NCI-H526 treated with DMSO at 0.1 percent for 48 hours (cell line): ENCODE measurements around the gene HOMEZ.
A peak's percentile ranks its signal among the peaks of the same experiment; 100 is the strongest.

Experiments used
- DNase-seq: peaks from one replicate; lab custom pipeline; 2025; lab: John Stamatoyannopoulos, UW

HOMEZ gene

GRCh38 chr14:23307687-23308644 is 22.0 kb upstream of the HOMEZ start:
- DNase-seq: no peak

DNA sequence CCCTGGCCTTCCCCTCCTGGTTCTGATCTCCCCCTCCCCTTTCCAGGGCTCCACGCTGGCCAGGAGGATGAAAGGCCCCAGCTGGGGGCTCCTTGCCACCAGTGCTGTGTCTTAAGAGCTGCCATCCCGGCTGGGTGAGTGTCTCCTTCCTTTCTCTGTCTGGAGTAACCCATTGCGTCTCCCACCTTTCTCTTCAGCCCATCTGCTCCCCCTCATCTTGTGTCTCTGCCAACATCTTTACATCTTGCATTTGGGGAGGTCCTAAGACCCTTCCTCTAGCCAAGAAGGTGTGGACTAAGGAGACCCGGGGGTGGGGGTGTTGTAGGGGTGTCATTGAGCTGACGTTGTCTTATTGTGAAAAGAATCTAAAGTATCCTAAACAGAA is 21.2 kb upstream of the HOMEZ start:
- no peak for DNase-seq

DNA sequence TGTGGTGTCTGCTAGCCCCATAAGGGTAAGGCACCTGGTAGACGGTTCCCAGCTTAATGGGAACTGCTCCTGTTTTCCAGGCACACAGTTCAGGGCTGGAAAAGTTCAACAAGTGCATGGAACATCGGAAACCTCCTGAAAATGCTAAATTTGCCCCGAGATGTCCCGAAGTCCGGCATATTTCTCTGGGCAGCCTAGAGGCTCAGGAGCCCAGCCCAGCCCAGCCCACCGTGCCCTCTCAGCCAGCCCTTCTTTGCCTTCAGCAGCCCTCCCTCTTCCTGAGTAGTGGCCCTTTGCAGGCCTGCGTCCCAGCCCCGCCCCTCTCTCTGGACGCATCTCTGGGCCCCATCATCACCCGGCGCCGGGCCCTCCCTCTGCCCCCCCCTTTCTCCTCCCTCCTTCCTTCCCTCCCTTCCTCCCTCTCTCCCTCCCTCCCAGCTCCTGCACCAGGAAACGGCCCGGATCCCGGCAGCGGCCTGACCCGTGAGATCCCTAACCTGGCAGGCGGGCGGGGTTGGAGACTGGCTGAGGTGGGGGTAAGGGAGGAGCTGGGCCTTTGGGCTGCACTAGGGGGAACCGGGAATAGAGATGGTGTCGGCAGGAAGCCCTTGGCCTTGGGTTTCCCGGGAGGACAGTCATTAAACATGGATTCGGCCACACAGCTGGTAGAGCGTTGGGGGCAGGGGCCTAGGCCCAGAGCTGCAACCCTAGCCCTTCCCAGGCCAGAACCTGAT is 20.6 kb upstream of the HOMEZ start, which contains the start of gene BCL2L2:
Gene BCL2L2 (plus strand): TSS at position 422 of the 734 bp plus-strand sequence. CDS start 935 bp downstream, outside the sequence.
- peak; percentile 71 for DNase-seq

DNA sequence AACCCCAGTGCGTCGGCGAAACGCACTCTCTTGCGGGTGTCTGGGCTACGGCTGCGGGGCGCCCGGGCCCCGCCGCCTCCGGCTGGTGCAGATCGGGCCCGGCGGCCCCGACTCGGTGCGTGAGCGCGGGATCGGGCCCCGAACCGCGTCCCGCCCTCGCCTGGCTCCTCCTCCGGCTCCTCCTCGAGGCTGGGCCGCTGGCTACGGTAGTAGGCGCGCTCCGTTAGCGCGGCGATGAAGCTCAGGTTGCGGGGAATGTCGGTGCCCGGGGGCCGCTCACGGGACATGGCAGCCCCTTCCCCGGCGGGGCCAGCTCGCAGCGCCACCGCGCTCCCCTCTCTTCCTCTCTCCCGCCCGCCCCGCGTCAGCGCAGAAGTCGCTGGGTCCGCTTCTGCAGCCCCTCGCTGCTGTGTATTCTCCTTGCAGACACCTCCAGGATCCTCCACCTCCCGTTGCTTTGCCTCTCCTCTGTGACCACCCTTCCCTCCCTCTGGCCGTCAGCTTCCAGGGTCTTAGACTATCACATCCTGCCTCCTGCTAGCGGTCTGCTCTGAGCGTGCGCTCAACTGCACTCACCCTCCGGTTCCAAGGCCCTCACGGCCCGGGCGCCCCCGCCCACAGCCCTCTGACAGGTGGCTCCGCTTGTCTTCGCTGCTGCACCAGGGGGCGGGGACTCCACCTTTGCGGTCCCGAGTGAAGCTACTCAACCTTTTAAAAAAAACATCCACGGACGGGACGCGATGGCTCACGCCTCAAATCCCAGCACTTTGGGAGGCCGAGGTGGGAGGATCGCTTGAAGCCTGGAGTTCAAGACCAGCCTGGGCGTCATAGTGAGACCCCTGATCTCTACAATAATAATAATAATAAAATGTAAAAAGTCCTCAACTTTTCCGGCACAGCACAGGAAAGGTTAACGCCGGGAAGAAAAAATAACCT is 16.6 kb upstream of the HOMEZ start, which contains the start of gene PPP1R3E:
Gene PPP1R3E (minus strand): TSS at position 570 of the 936 bp plus-strand sequence. CDS start 283 bp downstream, at position 287.
- DNase-seq: peak; percentile 69

GRCh38 chr14:23301969-23302289 is 16.0 kb upstream of the HOMEZ start:
- no peak for DNase-seq

DNA sequence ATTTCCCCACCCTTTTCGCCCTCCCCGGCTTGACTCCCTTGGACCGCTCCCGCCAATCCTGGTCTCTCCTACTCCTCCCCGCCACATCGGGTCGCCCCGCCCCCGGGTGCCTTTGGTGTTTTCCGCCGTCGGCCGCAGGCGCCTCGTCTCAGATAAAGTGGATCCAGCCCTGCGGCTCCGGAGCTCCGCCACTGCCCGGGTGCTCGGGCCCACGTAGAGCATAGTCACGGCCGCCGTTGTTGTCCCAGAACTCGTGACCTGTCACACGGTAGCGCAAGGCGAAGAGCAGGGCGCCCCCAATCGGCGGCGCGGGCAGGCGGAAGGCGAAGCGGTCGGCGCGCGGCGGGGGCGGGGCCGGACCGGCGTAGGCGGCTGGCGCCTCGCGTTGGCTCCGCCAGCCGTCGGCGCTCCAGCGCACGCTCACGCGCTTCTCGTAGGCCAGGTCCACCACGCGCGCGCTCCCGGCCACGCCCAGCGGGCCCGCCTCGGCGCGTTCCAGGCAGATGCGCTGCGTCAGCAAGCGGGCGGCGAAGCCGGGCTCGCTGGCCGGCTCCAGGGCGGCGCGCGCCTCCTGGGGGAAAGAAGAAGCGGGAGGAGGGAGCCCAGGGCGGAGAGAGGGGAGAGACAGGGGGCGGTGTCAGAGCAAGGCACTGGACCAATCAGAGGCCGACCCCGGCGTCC is 15.5 kb upstream of the HOMEZ start:
- DNase-seq: peak; percentile 99

DNA sequence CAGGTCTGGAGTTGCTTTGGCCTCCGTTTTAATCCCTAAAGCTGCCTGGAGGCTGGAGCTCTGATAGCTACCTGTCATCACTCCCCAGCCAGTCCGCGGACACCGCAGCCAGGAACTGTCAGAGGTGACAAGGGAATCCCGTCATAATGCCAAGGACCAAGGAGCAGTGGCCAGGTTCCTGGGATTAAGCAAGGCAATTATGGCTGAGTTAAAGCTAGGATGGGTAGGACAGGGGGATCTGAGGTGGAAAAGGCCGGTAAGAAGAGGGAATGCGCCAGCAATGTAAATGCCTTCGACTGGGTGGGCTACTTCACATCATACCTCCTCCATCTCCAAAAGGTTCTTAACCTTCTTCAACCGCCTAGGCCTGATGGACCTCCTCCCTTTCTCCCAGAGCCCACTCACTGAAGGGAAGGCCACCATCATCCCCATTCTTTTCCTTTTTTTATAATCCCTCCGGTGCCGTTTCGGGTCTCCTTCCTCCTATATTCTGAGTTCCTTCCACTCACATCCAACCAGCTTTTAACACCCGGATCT is 14.8 kb upstream of the HOMEZ start:
- peak; percentile 36 for DNase-seq

- DNase-seq: no peak
Measured at GRCh38 chr14:23299986-23300686, 14.2 kb upstream of the HOMEZ start.

GRCh38 chr14:23299211-23299957 is 13.5 kb upstream of the HOMEZ start:
- no peak for DNase-seq

DNA sequence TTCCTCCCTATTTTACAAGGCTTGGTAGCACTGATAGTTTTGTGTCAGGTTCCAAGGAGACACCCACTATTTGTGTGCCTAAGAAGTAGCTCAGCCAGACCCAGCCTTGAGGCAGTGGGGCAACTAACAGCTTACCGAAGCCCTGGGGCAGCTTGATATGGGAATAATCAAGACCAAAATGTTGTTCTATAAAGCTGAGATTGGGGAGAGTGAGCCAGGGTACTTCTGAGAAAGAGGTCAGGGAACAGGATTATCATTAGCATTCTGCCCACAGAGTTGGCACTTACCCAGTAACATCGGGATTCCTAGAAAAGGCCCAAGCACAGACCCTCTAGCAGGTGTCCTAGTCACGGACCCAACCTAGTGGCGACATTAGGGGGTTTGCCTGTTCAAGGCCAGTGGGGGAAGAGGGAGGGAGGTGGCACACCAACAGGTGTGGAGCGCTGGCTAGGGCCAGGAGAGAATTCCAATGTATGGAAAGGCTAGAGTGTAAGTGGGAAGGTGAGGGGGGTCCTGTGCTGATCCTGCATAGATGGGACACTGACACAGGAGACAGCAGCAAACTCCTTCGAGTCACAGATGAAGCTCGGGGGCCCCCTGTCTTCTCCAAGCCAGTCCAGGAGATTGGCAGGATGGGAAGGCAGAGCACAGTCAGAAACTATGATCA is 11.8 kb upstream of the HOMEZ start:
- no peak for DNase-seq

DNA sequence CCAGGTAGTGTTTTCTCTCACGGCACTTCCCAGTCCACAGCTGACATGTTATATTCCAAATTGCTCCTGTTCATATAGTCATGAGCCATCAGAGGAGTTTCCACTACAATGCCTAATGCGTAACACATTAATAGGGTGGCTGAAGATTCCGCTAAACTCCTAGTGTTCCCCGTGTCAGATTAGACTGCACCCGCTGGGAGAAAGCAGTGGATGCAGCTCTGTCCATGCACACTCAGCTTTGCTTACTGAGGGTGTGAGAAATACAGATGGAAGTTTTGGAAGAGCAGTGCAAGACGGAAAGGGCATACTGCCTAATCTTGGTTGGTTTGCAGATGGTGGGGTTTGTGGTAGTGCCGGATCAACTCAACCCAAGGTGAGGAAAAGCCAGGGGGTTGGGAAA is 11.2 kb upstream of the HOMEZ start:
- DNase-seq: no peak

DNA sequence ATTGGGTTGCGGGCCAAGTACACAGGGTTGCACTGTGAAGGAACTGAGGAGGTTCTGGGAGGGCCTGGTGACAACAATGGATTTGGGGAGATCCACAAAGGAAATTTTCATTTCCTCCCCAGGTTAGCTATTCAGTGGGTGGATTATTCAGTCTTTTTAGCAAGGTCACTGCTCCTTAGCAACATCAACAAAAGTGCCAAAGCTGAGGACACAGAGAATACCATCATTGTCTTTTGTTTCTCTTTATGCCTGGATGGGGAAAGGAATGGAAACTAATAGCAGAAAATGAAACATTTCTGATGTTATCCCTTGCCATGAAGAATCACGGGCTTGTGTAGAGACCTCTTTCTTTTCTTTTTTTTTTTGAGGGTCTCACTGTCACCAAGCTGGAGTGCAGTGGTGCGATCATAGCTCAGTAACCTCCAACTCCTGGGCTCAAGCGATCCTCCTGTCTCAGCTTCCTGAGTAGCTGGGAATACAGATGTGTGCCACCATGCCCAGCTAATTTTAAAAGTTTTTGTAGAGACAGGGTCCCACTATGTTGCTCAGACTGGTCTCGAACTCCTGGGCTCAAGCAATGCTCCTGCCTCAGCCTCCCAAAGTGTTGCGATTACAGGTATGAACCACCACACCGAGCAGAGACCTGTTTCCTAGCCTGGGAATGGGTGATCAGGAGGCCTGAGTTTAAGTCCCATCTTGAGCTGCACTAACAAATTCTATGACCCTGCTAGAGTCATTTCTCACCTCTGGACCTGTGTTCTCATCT is 10.3 kb upstream of the HOMEZ start:
- no peak for DNase-seq

GRCh38 chr14:23294734-23295561 is 9.0 kb upstream of the HOMEZ start:
- DNase-seq: peak; percentile 8

- DNase-seq: no peak
Measured at GRCh38 chr14:23286902-23287479, 1.1 kb upstream of the HOMEZ start.

DNA sequence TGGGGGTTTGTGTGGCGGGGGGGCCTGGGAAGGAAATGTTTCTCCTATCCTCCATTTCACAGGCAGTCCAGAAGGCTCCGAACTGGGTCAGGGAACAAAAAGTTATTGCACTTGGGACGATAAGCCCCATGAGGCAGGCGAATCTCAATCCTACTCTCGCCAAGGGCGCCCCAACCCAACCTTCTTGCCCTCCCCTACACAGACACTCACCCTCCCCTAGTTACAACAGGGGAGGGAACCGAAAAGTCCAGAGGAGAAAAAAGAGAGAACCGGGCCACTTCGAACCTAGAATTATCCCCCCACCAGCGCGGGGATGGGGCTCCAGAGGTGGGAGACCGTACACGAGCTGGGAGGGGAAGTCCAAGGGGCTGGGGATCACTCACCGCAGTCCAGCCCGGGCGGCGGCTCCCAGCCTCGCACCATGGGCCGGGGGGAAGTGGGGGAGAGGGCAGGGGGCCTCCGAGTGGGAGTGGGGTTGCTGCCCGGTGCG is 357 bp downstream of the HOMEZ start:
- DNase-seq: no peak

DNA sequence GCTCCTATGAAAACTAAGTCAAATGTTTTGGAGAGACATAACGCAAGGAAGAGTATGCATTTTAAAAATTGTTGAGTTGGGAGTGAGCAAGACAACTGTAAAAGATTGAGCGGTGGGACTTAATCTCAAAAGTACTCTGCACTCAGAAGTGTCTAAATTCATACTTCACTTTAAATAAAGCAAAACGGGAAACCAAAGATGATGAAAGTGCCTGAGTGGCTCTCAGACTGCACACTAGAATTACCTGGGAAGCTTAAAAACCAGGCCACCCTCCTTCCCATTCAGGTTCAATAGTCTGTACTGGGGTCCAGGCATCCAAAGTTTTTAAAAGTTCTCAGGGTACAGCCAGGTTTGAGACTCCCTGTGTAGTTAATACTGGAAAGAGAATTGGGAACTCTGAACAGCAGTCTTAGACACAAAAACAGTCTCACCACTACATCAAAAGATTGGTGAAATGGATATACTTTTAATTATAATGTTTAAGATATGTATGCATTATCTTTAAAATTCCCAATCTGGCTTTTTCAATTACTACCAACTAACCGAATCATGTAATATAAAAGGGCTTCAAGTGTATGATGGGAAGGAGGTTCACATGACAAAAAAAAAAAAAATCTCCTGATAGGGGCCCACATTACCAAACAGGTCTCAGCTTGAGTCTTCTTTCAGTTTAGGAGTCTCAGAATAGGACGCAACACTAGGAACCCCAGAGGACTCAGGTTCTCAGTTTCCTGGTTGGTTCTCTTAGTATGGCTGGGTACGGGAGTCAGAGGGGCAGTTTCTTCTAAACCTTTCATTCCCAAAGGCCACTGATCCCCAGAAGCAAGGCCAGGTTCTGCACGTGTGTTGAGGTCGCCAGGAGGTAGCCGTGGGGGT is 1.0 kb downstream of the HOMEZ start:
- no peak for DNase-seq
